IPS-18a (cell line): ENCODE measurements around the gene ATG9A.

Experiments used
- H3K27ac ChIP-seq: one replicate; pipeline ENCODE4 v1.5.1; 2013; ENCODE audit warnings: low read length
- H3K27me3 ChIP-seq: one replicate; pipeline ENCODE4 v1.6.1; 2013; ENCODE audit warnings: mild to moderate bottlenecking, low read length; ENCODE audit not compliant: control insufficient read depth, insufficient read depth
- H3K36me3 ChIP-seq: one replicate; pipeline ENCODE4 v1.6.1; 2013; ENCODE audit warnings: low read depth, low read length; ENCODE audit not compliant: control insufficient read depth
- H3K4me1 ChIP-seq: one replicate; pipeline ENCODE4 v1.6.1; 2013; ENCODE audit warnings: low read depth, low read length; ENCODE audit not compliant: control insufficient read depth
- H3K4me3 ChIP-seq: one replicate; pipeline ENCODE4 v1.5.1; 2013; ENCODE audit warnings: low read length
- H3K9ac ChIP-seq: one replicate; pipeline ENCODE4 v1.6.1; 2013; ENCODE audit warnings: mild to moderate bottlenecking, low read length, moderate library complexity
- H3K9me3 ChIP-seq: one replicate; pipeline ENCODE4 v1.6.1; 2013; ENCODE audit warnings: low read depth, low read length; ENCODE audit not compliant: control insufficient read depth

The ATG9A gene

GRCh38 chr2:219250049-219250781, 20.8 kb upstream of the ATG9A start:
- Histone ChIP-seq H3K9ac (no peak overlapping the region), H3K27ac (no peak overlapping the region), H3K4me3 (no peak overlapping the region), H3K4me1 (peaks cover 10% of the 10 kb centered on the region), H3K27me3 (peaks cover 42% of the 10 kb centered on the region), H3K9me3 (no peaks in the 10 kb centered on the region), H3K36me3 (peaks cover 12% of the 10 kb centered on the region)

GRCh38 chr2:219249203-219249980, 20.0 kb upstream of the ATG9A start:
- H3K27ac ChIP-seq, result no peak overlapping the region
- no peak overlapping the region for H3K9ac ChIP-seq
- H3K27me3 ChIP-seq, result peaks cover 34% of the 10 kb centered on the region
- peaks cover 12% of the 10 kb centered on the region for H3K36me3 ChIP-seq
- no peak overlapping the region for H3K4me3 ChIP-seq
- no peaks in the 10 kb centered on the region for H3K9me3 ChIP-seq
- H3K4me1 ChIP-seq, result peaks cover 14% of the 10 kb centered on the region

- Histone ChIP-seq H3K27ac (no peak overlapping the region), H3K9me3 (no peaks in the 10 kb centered on the region), H3K36me3 (peaks cover 12% of the 10 kb centered on the region), H3K4me3 (no peak overlapping the region), H3K27me3 (peaks cover 28% of the 10 kb centered on the region), H3K4me1 (peaks cover 15% of the 10 kb centered on the region), H3K9ac (no peak overlapping the region)
These were observed 19.4 kb upstream of the ATG9A start for GRCh38 chr2:219248845-219249202.

- H3K9ac ChIP-seq, result no peak overlapping the region
- peaks cover 20% of the 10 kb centered on the region for H3K27me3 ChIP-seq
- no peaks in the 10 kb centered on the region for H3K9me3 ChIP-seq
- H3K4me1 ChIP-seq, result peaks cover 11% of the 10 kb centered on the region
- H3K4me3 ChIP-seq, result no peak overlapping the region
- no peak overlapping the region for H3K27ac ChIP-seq
- H3K36me3 ChIP-seq, result peaks cover 12% of the 10 kb centered on the region
These were observed 18.5 kb upstream of the ATG9A start for GRCh38 chr2:219247678-219248642.

- Histone ChIP-seq H3K27me3 (peaks cover 6% of the 10 kb centered on the region), H3K27ac (no peak overlapping the region), H3K36me3 (peaks cover 12% of the 10 kb centered on the region), H3K9me3 (no peaks in the 10 kb centered on the region), H3K4me3 (peak overlapping the region; percentile 88), H3K4me1 (peaks cover 5% of the 10 kb centered on the region), H3K9ac (no peak overlapping the region)
These were observed 17.1 kb upstream of the ATG9A start for GRCh38 chr2:219246559-219246958.

GRCh38 chr2:219245899-219246230, 16.4 kb upstream of the ATG9A start:
- Histone ChIP-seq H3K9me3 (no peaks in the 10 kb centered on the region), H3K9ac (peak overlapping the region; percentile 90), H3K36me3 (peaks cover 12% of the 10 kb centered on the region), H3K4me3 (peak overlapping the region; percentile 88), H3K27ac (peak overlapping the region; percentile 71), H3K4me1 (peaks cover 5% of the 10 kb centered on the region), H3K27me3 (no peaks in the 10 kb centered on the region)

GRCh38 chr2:219245148-219245898, 15.9 kb upstream of the ATG9A start, which contains the start of the genes GLB1L and STK16:
GLB1L (minus strand) TSS chr2:219245444; CDS start chr2:219243573, 1,871 bp downstream.
STK16 (plus strand) TSS chr2:219245479; CDS start chr2:219246000, 521 bp downstream.
- Histone ChIP-seq H3K4me3 (peak within 1 kb of the TSS; percentile 88), H3K27me3 (no peaks in the 10 kb centered on the region), H3K9ac (peak within 1 kb of the TSS; percentile 90), H3K9me3 (no peaks in the 10 kb centered on the region), H3K4me1 (peaks cover 5% of the 10 kb centered on the region), H3K27ac (peak within 1 kb of the TSS; percentile 71), H3K36me3 (peaks cover 8% of the 10 kb centered on the region)

GRCh38 chr2:219244789-219245147, 15.3 kb upstream of the ATG9A start:
- H3K9me3 ChIP-seq, result no peaks in the 10 kb centered on the region
- peak overlapping the region; percentile 71 for H3K27ac ChIP-seq
- H3K36me3 ChIP-seq, result peaks cover 5% of the 10 kb centered on the region
- H3K4me1 ChIP-seq, result peaks cover 5% of the 10 kb centered on the region
- H3K9ac ChIP-seq, result peak overlapping the region; percentile 90
- peak overlapping the region; percentile 88 for H3K4me3 ChIP-seq
- no peaks in the 10 kb centered on the region for H3K27me3 ChIP-seq

- H3K27me3 ChIP-seq, result no peaks in the 10 kb centered on the region
- peaks cover 9% of the 10 kb centered on the region for H3K36me3 ChIP-seq
- no peaks in the 10 kb centered on the region for H3K9me3 ChIP-seq
- no peak overlapping the region for H3K9ac ChIP-seq
- peaks cover 5% of the 10 kb centered on the region for H3K4me1 ChIP-seq
- no peak overlapping the region for H3K27ac ChIP-seq
- H3K4me3 ChIP-seq, result no peak overlapping the region
These were observed 13.9 kb upstream of the ATG9A start for GRCh38 chr2:219243291-219243761.

GRCh38 chr2:219234331-219234730, 4.9 kb upstream of the ATG9A start:
- no peaks in the 10 kb centered on the region for H3K9me3 ChIP-seq
- H3K27ac ChIP-seq, result no peak overlapping the region
- H3K4me3 ChIP-seq, result no peak overlapping the region
- no peak overlapping the region for H3K9ac ChIP-seq
- peaks cover 59% of the 10 kb centered on the region for H3K36me3 ChIP-seq
- H3K4me1 ChIP-seq, result peaks cover 3% of the 10 kb centered on the region
- no peaks in the 10 kb centered on the region for H3K27me3 ChIP-seq
